HCT116 (cell line): Measurements from ENCODE around the gene DNLZ. TPM values are rescaled to one million over a fixed set of nuclear protein-coding genes. Genes with fewer than 3 reads are reported as not detected.

Experiments used
- ATAC-seq: fragments of 200-7000 bp; cut with Tn5 transposase; 2 replicates; pipeline ENCODE4 v1.9.1; 2020; ENCODE audit warnings: mild to moderate bottlenecking, moderate library complexity
- BruUV-seq: library from RNA; stranded (reverse); fragments of 400-500 nt; replicated peaks from 2 replicates; lab custom pipeline; 2021; lab: Mats Ljungman, UMichigan
- CTCF ChIA-PET: fragments of 300-600 bp; sonication (Branson Sonifier 250); formaldehyde crosslinking; loops from one replicate; lab custom pipeline; 2021; ENCODE audit warnings: antibody characterized with exemption; lab: Charles Lee
- POLR2A ChIA-PET: fragments of 300-600, 350-600 bp; sonication (Branson Sonifier 250); formaldehyde crosslinking; loops from one replicate; lab custom pipeline; 2021; ENCODE audit warnings: antibody characterized with exemption; lab: Charles Lee
- RAD21 ChIA-PET, 2 experiments: fragments of 300-600 bp; sonication (Branson Sonifier 250); formaldehyde crosslinking; loops; one replicate each; lab custom pipeline; 2023; ENCODE audit warnings: low total read pairs in 2 of 2; ENCODE audit not compliant: uncharacterized antibody in 2 of 2, unreplicated experiment in 2 of 2, low non-redundant PET in 1 of 2; lab: Charles Lee
- DNase-seq: peaks from one replicate; pipeline ENCODE4 v3.0.0-alpha.2; 2010; ENCODE audit warnings: low read depth, low spot score
- H2AFZ ChIP-seq: fragments of 200-600 bp; shearing (Covaris generic), sonication (generic); 2 replicates; pipeline ENCODE4 v1.6.1; 2017; ENCODE audit warnings: low read depth, mixed run types, mixed read lengths, antibody characterized with exemption, low read length; ENCODE audit not compliant: poor library complexity, severe bottlenecking
- H3K27ac ChIP-seq: 2 replicates; pipeline ENCODE4 v1.5.1; 2012; ENCODE audit warnings: low read depth, low read length
- H3K27me3 ChIP-seq: fragments of 200-600 bp; sonication (generic); 2 replicates; pipeline ENCODE4 v1.6.1; 2016; ENCODE audit warnings: mixed run types, low read length, mixed read lengths; ENCODE audit not compliant: insufficient read depth
- H3K36me3 ChIP-seq, 2 experiments: fragments of 200-500 bp in 1 of 2; fragments of 200-600 bp in 1 of 2; sonication (Bioruptor generic) in 1 of 2; sonication (generic) in 1 of 2; 2 replicates each; pipeline versions ENCODE4 v1.5.1 to v1.6.1; 2014 to 2016; ENCODE audit warnings: low read length in 2 of 2, inconsistent platforms in 1 of 2, mixed read lengths in 1 of 2, mixed run types in 1 of 2; ENCODE audit not compliant: insufficient read depth in 2 of 2, control insufficient read depth in 1 of 2
- H3K4me1 ChIP-seq, 2 experiments: fragments of 200-600 bp in 1 of 2; sonication (generic) in 1 of 2; 2 replicates each; pipeline versions ENCODE4 v1.5.1 to v1.6.1; 2012 to 2017; ENCODE audit warnings: low read length in 2 of 2, inconsistent platforms in 1 of 2, mild to moderate bottlenecking in 1 of 2, mixed read lengths in 1 of 2, mixed run types in 1 of 2, moderate library complexity in 1 of 2; ENCODE audit not compliant: insufficient read depth in 2 of 2, control insufficient read depth in 1 of 2
- H3K4me2 ChIP-seq: fragments of 200-600 bp; sonication (generic); 2 replicates; pipeline ENCODE4 v1.6.1; 2017; ENCODE audit warnings: mixed run types, low read length, mixed read lengths
- H3K4me3 ChIP-seq, 2 experiments: fragments of 200-600 bp in 1 of 2; sonication (generic) in 1 of 2; replicated peaks in 1 of 2; 2 replicates each; pipeline ENCODE4 v1.5.1; 2011 to 2016; ENCODE audit warnings: low read length in 2 of 2, control low read depth in 1 of 2, low read depth in 1 of 2, mild to moderate bottlenecking in 1 of 2, mixed read lengths in 1 of 2, mixed run types in 1 of 2
- H3K79me2 ChIP-seq: fragments of 200-600 bp; sonication (generic); 2 replicates; pipeline ENCODE4 v1.6.1; 2017; ENCODE audit warnings: mild to moderate bottlenecking, mixed run types, low read length, moderate library complexity, mixed read lengths; ENCODE audit not compliant: insufficient read depth
- H3K9ac ChIP-seq: fragments of 200-600 bp; sonication (generic); 2 replicates; pipeline ENCODE4 v1.6.1; 2016; ENCODE audit warnings: low read length, mixed read lengths
- H3K9me2 ChIP-seq: fragments of 200-600 bp; sonication (generic), shearing (Covaris generic); 2 replicates; pipeline ENCODE4 v1.6.1; 2017; ENCODE audit warnings: mixed run types, mild to moderate bottlenecking, moderate library complexity; ENCODE audit not compliant: insufficient read depth
- H3K9me3 ChIP-seq, 2 experiments: fragments of 200-500 bp in 1 of 2; fragments of 200-600 bp in 1 of 2; sonication (Bioruptor generic) in 1 of 2; sonication (generic) in 1 of 2; 2 replicates each; pipeline ENCODE4 v1.6.1; 2014 to 2017; ENCODE audit warnings: low read length in 2 of 2, mixed read lengths in 2 of 2, inconsistent platforms in 1 of 2, low read depth in 1 of 2, mild to moderate bottlenecking in 1 of 2, mixed run types in 1 of 2, moderate library complexity in 1 of 2; ENCODE audit not compliant: control insufficient read depth in 1 of 2, insufficient read depth in 1 of 2
- H4K20me1 ChIP-seq: fragments of 200-600 bp; sonication (generic), shearing (Covaris generic); 2 replicates; pipeline ENCODE4 v1.6.1; 2017; ENCODE audit warnings: mixed run types, mild to moderate bottlenecking, moderate library complexity; ENCODE audit not compliant: insufficient read depth
- CBX3 ChIP-seq: IDR thresholded peaks from 2 replicates; pipeline ENCODE4 v1.6.1; 2012; ENCODE audit warnings: low read depth
- EGR1 ChIP-seq: IDR thresholded peaks from 2 replicates; pipeline ENCODE4 v1.6.1; 2012; ENCODE audit warnings: low read depth
- ELF1 ChIP-seq: IDR thresholded peaks from 2 replicates; pipeline ENCODE4 v1.6.1; 2012; ENCODE audit warnings: low read depth, borderline replicate concordance
- EZH2 ChIP-seq: fragments of 200-600 bp; sonication (generic); IDR thresholded peaks from 2 replicates; pipeline ENCODE4 v1.6.1; 2017; ENCODE audit warnings: antibody characterized with exemption, mixed run types
- EZH2phosphoT487 ChIP-seq: fragments of 200-600 bp; IDR thresholded peaks from 2 replicates; pipeline ENCODE4 v1.6.1; 2018; ENCODE audit warnings: antibody characterized with exemption, borderline replicate concordance
- FOSL1 ChIP-seq: IDR thresholded peaks from 2 replicates; pipeline ENCODE4 v1.6.1; 2012; ENCODE audit warnings: low read depth
- JUND ChIP-seq: IDR thresholded peaks from 2 replicates; pipeline ENCODE4 v1.6.1; 2012
- POLR2AphosphoS5 ChIP-seq: IDR thresholded peaks from 2 replicates; pipeline ENCODE4 v1.6.1; 2011; ENCODE audit warnings: mild to moderate bottlenecking, low read depth, low read length, moderate library complexity
- SIN3A ChIP-seq: IDR thresholded peaks from 2 replicates; pipeline ENCODE4 v1.6.1; 2012; ENCODE audit warnings: low read depth
- SP1 ChIP-seq: IDR thresholded peaks from 2 replicates; pipeline ENCODE4 v1.6.1; 2012; ENCODE audit warnings: low read depth
- SRF ChIP-seq: IDR thresholded peaks from 2 replicates; pipeline ENCODE4 v1.6.1; 2012; ENCODE audit warnings: low read depth
- TCF7L2 ChIP-seq: IDR thresholded peaks from 2 replicates; pipeline ENCODE4 v1.7.0; 2011; ENCODE audit warnings: borderline replicate concordance, inconsistent platforms; ENCODE audit not compliant: insufficient read depth, insufficient read length; ENCODE audit errors: extremely low read depth
- YY1 ChIP-seq: IDR thresholded peaks from 2 replicates; pipeline ENCODE4 v1.6.1; 2011; ENCODE audit warnings: low read length, low read depth, moderate library complexity, mild to moderate bottlenecking; ENCODE audit not compliant: insufficient replicate concordance; ENCODE audit errors: extremely low read depth
- ZFX ChIP-seq: fragments of 450-650 bp; IDR thresholded peaks from 2 replicates; pipeline ENCODE4 v1.6.1; 2017
- ZNF274 ChIP-seq: fragments of 200-500 bp; sonication (Bioruptor generic); IDR thresholded peaks from 2 replicates; pipeline ENCODE4 v1.6.1; 2014; ENCODE audit warnings: mild to moderate bottlenecking, low read depth, low read length, inconsistent platforms
- intact Hi-C: fragments of 100-400 bp; cut with micrococcal nuclease; formaldehyde crosslinking; loops from 2 replicates; pipeline ENCODE4 v1.10.0; 2022
- total RNA-seq: library from RNA; stranded (reverse); gene quantifications from one replicate; pipeline ENCODE4 v1.2.1, GENCODE V29; 2021; ENCODE audit not compliant: unreplicated experiment
- TF ChIP-seq, protein P1 (sequence below), 3 experiments: fragments of 200-600 bp in 1 of 3; sonication (generic) in 1 of 3; IDR thresholded peaks in 2 of 3; conservative IDR thresholded peaks in 1 of 3; 2 replicates each; pipeline ENCODE4 v1.5.1; 2012 to 2017; ENCODE audit warnings: low read depth in 2 of 3, low read length in 2 of 3, antibody characterized with exemption in 1 of 3, borderline replicate concordance in 1 of 3, control low read depth in 1 of 3, mild to moderate bottlenecking in 1 of 3, mixed read lengths in 1 of 3, mixed run types in 1 of 3, moderate library complexity in 1 of 3; ENCODE audit not compliant: insufficient read depth in 1 of 3
- TF ChIP-seq, protein P2 (sequence below): IDR thresholded peaks from 2 replicates; pipeline ENCODE4 v1.6.1; 2012
- TF ChIP-seq, protein P3 (sequence below): IDR thresholded peaks from 2 replicates; pipeline ENCODE4 v1.6.1; 2011; ENCODE audit warnings: mild to moderate bottlenecking, low read length, moderate library complexity; ENCODE audit not compliant: insufficient replicate concordance; ENCODE audit errors: extremely low read depth
- TF ChIP-seq, protein P4 (sequence below): IDR thresholded peaks from 2 replicates; pipeline ENCODE4 v1.6.1; 2012; ENCODE audit warnings: low read depth

DNLZ gene
- total RNA-seq, 1 experiment from 2014 or later: 21.9 TPM

- no peaks in the 10 kb centered on the region for H4K20me1 ChIP-seq
- intact Hi-C loops: no loop called here
Observed at GRCh38 chr9:136349546-136349945, 14.0 kb downstream of the DNLZ start.

More at GRCh38 chr9:136349546-136349945, 14.0 kb downstream of the DNLZ start:
- CTCF ChIA-PET: no interaction called here
- H3K36me3 ChIP-seq: no peaks in the 10 kb centered on the region
- TF ChIP-seq FOSL1 (no peak), SIN3A (no peak), ELF1 (no peak), ZNF274 (no peak), EZH2phosphoT487 (no peak), POLR2AphosphoS5 (no peak), ZFX (no peak), SP1 (no peak), EGR1 (no peak), CBX3 (no peak), TCF7L2 (no peak), EZH2 (no peak), YY1 (no peak), JUND (no peak), SRF (no peak)
- TF ChIP-seq, protein P1, sequence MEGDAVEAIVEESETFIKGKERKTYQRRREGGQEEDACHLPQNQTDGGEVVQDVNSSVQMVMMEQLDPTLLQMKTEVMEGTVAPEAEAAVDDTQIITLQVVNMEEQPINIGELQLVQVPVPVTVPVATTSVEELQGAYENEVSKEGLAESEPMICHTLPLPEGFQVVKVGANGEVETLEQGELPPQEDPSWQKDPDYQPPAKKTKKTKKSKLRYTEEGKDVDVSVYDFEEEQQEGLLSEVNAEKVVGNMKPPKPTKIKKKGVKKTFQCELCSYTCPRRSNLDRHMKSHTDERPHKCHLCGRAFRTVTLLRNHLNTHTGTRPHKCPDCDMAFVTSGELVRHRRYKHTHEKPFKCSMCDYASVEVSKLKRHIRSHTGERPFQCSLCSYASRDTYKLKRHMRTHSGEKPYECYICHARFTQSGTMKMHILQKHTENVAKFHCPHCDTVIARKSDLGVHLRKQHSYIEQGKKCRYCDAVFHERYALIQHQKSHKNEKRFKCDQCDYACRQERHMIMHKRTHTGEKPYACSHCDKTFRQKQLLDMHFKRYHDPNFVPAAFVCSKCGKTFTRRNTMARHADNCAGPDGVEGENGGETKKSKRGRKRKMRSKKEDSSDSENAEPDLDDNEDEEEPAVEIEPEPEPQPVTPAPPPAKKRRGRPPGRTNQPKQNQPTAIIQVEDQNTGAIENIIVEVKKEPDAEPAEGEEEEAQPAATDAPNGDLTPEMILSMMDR (IDR thresholded peaks at IDR 0.05 in 2 of 3, conservative IDR thresholded peaks at IDR 0.05 in 1 of 3; ENCODE audit: borderline replicate concordance in 1 of 3, insufficient read depth in 1 of 3, low read depth in 2 of 3, low read length in 2 of 3): no peak
- TF ChIP-seq, protein P2, sequence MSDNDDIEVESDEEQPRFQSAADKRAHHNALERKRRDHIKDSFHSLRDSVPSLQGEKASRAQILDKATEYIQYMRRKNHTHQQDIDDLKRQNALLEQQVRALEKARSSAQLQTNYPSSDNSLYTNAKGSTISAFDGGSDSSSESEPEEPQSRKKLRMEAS: no peak
- TF ChIP-seq, protein P3, sequence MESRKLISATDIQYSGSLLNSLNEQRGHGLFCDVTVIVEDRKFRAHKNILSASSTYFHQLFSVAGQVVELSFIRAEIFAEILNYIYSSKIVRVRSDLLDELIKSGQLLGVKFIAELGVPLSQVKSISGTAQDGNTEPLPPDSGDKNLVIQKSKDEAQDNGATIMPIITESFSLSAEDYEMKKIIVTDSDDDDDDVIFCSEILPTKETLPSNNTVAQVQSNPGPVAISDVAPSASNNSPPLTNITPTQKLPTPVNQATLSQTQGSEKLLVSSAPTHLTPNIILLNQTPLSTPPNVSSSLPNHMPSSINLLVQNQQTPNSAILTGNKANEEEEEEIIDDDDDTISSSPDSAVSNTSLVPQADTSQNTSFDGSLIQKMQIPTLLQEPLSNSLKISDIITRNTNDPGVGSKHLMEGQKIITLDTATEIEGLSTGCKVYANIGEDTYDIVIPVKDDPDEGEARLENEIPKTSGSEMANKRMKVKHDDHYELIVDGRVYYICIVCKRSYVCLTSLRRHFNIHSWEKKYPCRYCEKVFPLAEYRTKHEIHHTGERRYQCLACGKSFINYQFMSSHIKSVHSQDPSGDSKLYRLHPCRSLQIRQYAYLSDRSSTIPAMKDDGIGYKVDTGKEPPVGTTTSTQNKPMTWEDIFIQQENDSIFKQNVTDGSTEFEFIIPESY: no peak
- TF ChIP-seq, protein P4, sequence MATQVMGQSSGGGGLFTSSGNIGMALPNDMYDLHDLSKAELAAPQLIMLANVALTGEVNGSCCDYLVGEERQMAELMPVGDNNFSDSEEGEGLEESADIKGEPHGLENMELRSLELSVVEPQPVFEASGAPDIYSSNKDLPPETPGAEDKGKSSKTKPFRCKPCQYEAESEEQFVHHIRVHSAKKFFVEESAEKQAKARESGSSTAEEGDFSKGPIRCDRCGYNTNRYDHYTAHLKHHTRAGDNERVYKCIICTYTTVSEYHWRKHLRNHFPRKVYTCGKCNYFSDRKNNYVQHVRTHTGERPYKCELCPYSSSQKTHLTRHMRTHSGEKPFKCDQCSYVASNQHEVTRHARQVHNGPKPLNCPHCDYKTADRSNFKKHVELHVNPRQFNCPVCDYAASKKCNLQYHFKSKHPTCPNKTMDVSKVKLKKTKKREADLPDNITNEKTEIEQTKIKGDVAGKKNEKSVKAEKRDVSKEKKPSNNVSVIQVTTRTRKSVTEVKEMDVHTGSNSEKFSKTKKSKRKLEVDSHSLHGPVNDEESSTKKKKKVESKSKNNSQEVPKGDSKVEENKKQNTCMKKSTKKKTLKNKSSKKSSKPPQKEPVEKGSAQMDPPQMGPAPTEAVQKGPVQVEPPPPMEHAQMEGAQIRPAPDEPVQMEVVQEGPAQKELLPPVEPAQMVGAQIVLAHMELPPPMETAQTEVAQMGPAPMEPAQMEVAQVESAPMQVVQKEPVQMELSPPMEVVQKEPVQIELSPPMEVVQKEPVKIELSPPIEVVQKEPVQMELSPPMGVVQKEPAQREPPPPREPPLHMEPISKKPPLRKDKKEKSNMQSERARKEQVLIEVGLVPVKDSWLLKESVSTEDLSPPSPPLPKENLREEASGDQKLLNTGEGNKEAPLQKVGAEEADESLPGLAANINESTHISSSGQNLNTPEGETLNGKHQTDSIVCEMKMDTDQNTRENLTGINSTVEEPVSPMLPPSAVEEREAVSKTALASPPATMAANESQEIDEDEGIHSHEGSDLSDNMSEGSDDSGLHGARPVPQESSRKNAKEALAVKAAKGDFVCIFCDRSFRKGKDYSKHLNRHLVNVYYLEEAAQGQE: no peak
- TF ChIP-seq, all 23 proteins: peak for 0
- Histone ChIP-seq H3K79me2 (no peaks in the 10 kb centered on the region), H3K9ac (no peak overlapping the region), H3K4me2 (no peak overlapping the region), H3K4me1 (peaks cover 14 to 32% of the 10 kb centered on the region in 2 experiments; a peak in 3 of 4 replicates), H3K9me2 (no peaks in the 10 kb centered on the region), H2AFZ (no peak overlapping the region), H3K9me3 (no peaks in the 10 kb centered on the region), H3K27ac (no peak overlapping the region), H3K27me3 (no peaks in the 10 kb centered on the region), H3K4me3 (no peak overlapping the region)
- DNase-seq (no peak), ATAC-seq (no peak)
- ChIA-PET RAD21 (no interaction called here), POLR2A (no interaction called here)
- BruUV-seq: no TSS peak
